Measurements from ENCODE around the gene ZNF593. TPM values are rescaled to one million over a fixed set of nuclear protein-coding genes. Genes with fewer than 3 reads are reported as not detected.
A peak's percentile ranks its signal among the peaks of the same experiment; 100 is the strongest.

The ZNF593 gene
- total and polyA plus RNA-seq, 10 of the 15 experiments (the other 5 are each of a cell fraction or from before 2014, with no cell fraction given): 7.7 to 156 (median 51.0) TPM

GRCh38 chr1:26169669-26170471 lies at the start of gene ZNF593 (continued):
- TF ChIP-seq ATF2 (IDR thresholded peaks at IDR 0.05; ENCODE audit: low read length) (peak; percentile 68; the same call in 1 of the 2 replicates), POLR2A (IDR thresholded peaks at IDR 0.05; ENCODE audit: low read depth, low read length) (peak; percentile 92), PRDM15 (CRISPR knock-in tag; IDR thresholded peaks at IDR 0.05) (peak; percentile 75; the same call in 1 of the 2 replicates), ZSCAN29 (IDR thresholded peaks at IDR 0.05) (no peak), RAD51 (IDR thresholded peaks at IDR 0.05) (no peak), NR2F1 (conservative IDR thresholded peaks at IDR 0.05) (peak; percentile 85), TCF12 (IDR thresholded peaks at IDR 0.05; ENCODE audit: low read depth, low read length) (peak; percentile 49; the same call in 1 of the 2 replicates)
